ENCODE measurements around the gene RNF224. TPM values are rescaled to one million over a fixed set of nuclear protein-coding genes. Genes with fewer than 3 reads are reported as not detected.

Gene RNF224
- total and polyA plus RNA-seq, 2 of the 13 experiments (the other 11 are each of a cell fraction or from before 2014, with no cell fraction given), result 0.09 TPM; not detected in 1

GRCh38 chr9:137277329-137278041 lies 50.2 kb downstream of the RNF224 start, which contains the start of gene TOR4A (continued):
- TF ChIP-seq E2F1 (CRISPR knock-in tag; IDR thresholded peaks at IDR 0.05) (peak; percentile 58; the same call in 1 of the 2 replicates), KMT2B (CRISPR knock-in tag; IDR thresholded peaks at IDR 0.05) (peak; percentile 62), NFE2L1 (CRISPR knock-in tag; IDR thresholded peaks at IDR 0.05; ENCODE audit: borderline replicate concordance) (no peak), ZNF891 (CRISPR knock-in tag; IDR thresholded peaks at IDR 0.05) (peak; percentile 76; the same call in 1 of the 2 replicates), MED8 (CRISPR knock-in tag; IDR thresholded peaks at IDR 0.05; ENCODE audit: insufficient replicate concordance) (peak; percentile 12), POGK (CRISPR knock-in tag; conservative IDR thresholded peaks at IDR 0.05) (peak; percentile 53), XRCC5 (optimal IDR thresholded peaks at IDR 0.05; ENCODE audit: low read length) (peak; percentile 21), ZFP36L2 (CRISPR knock-in tag; IDR thresholded peaks at IDR 0.05) (peak; percentile 58; the same call in 1 of the 2 replicates), SMARCE1 (IDR thresholded peaks at IDR 0.05; ENCODE audit: borderline replicate concordance) (no peak), THRA (CRISPR knock-in tag; IDR thresholded peaks at IDR 0.05; ENCODE audit: borderline replicate concordance) (no peak), FIP1L1 (IDR thresholded peaks at IDR 0.05; ENCODE audit: borderline replicate concordance, insufficient read depth, low read depth, low read length) (no peak), PAF1 (CRISPR knock-in tag; IDR thresholded peaks at IDR 0.05) (no peak), KLF9 (CRISPR knock-in tag; IDR thresholded peaks at IDR 0.05; ENCODE audit: low read depth) (0 out of 2 replicates have a peak, but pooled peaks have one; percentile 68), SNRNP70 (IDR thresholded peaks at IDR 0.05; ENCODE audit: low read depth, low read length) (no peak), E2F2 (CRISPR knock-in tag; IDR thresholded peaks at IDR 0.05; ENCODE audit: borderline replicate concordance) (0 out of 2 replicates have a peak, but pooled peaks have one; percentile 11), ZNF687 (CRISPR knock-in tag; IDR thresholded peaks at IDR 0.05) (peak; percentile 89), TEF (CRISPR knock-in tag; IDR thresholded peaks at IDR 0.05) (0 out of 2 replicates have a peak, but pooled peaks have one; percentile 6), CAMTA2 (CRISPR knock-in tag; IDR thresholded peaks at IDR 0.05; ENCODE audit: borderline replicate concordance) (no peak)
